ENCODE data around the gene ISG20L2. TPM values are rescaled to one million over a fixed set of nuclear protein-coding genes. Genes with fewer than 3 reads are reported as not detected.

ISG20L2 gene
- polyA plus RNA-seq, 4 donors = 44.0 to 50.0 (median 45.3) TPM

DNA sequence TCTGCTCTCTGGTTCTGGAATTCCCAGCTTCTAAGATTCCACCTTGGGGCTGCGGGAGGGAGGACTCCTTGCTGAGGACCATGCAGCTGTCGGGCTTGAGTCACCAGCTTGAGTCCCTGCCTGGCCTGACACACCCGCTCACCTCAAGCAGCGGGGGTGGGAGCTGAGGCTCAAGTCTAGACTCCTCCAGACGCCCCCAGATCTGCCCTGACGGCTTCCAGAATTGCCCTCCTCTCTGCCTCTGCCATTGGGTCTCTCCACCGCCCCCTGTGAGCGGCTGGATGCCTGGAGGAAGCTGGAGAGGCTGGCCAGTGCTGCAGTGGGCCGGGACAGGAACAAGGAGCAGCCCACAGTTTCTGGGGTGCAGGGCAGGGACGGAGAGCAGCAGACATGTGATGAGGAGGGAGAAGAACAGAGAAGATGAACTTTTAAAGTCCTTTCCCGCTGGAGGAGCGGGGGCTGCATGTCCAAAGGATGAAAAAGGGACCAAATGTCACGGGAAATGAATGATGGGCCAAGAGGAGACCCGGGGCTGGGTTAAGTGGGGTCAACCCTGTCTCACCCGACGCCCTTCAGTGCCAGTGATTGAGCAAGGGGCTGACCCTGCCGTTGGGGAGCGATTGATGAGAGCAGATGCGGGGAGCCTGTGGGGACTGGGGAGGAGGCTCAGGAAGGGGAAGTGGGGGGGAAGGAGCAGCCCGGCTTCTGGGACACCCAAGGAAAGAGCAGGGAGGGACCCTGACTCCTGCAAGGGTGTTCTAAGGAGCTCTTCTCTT, 36.7 kb downstream of the ISG20L2 start:
- DNase-seq (ENCODE audit: low read depth in 4 of 4, low spot score in 3 of 4) = no peak

DNA sequence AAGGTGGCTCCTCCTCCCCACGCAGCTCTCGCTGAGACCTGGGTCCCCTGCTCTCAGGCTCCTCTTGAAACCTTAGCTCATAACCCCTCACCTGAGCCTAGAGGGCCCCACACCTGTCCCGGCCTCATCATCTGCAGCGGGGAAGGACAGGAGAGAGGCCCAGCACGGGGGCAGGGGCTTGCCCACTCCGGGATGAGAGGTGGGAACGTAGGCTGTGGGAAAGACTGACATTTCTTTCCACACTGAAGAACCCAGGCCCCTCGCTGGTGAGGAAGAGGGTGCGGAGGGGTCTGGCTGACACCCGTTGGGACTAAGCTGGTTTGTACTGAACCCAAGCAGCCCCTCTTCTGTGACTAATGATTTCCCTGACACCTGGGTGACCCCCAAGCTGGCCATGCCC, 37.4 kb downstream of the ISG20L2 start:
- DNase-seq (ENCODE audit: low read depth in 4 of 4, low spot score in 3 of 4) = no peak

DNA sequence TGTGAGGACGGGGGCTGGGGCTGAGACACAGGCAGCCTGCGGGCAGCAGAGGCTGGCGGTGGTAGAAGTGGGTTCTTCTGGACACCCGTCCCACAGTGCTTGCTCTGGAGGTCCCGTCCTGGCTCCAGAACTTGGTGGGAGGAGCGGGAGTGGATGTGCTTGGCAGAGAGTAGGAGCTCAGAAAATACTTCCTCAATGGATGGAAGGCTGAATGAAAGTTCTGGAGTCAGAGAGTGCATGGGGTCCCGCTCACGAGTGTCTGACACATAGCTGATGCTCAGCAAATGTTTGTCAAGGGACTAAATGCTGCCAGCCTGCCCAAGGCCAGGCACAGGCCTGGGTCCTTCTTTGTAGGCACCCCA, 37.9 kb downstream of the ISG20L2 start:
- DNase-seq (ENCODE audit: low read depth in 4 of 4, low spot score in 3 of 4) = no peak

DNA sequence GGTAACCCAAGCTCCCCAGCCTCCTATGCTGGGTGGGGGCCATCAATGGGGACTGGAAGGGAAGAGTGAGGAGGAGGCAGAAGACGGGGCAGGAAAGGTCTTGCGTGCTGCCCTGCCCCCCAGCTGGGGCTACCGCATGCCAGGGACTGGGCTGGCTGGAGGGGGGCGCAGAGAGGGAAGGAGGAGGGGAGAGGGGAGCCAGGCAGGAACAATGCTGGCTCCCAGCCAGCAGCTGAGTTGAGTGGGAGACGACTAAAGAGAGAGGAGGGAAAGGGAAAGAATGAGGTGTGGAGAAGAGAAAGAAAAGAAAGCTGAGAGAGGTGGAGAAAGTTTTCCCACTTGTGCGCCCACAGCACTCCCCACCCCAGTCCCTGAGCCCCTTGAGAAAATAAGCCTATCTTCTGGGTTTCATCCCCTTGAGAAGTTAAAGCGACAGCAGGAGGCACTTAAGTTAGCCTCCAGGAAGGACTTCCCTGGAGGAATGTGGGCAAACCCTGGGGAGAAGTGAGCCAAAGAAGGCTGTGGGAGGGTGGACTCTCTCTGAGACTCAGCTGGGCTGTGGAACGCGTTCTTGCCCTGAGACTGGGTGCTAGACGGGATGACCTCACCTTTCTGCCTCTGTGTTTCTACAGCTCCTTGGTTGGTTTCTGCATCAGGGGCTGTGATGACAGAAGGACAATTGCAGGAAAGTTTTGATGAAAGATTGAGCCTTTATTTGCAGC, 38.5 kb downstream of the ISG20L2 start:
- no peak for DNase-seq (ENCODE audit: low read depth in 4 of 4, low spot score in 3 of 4)

DNA sequence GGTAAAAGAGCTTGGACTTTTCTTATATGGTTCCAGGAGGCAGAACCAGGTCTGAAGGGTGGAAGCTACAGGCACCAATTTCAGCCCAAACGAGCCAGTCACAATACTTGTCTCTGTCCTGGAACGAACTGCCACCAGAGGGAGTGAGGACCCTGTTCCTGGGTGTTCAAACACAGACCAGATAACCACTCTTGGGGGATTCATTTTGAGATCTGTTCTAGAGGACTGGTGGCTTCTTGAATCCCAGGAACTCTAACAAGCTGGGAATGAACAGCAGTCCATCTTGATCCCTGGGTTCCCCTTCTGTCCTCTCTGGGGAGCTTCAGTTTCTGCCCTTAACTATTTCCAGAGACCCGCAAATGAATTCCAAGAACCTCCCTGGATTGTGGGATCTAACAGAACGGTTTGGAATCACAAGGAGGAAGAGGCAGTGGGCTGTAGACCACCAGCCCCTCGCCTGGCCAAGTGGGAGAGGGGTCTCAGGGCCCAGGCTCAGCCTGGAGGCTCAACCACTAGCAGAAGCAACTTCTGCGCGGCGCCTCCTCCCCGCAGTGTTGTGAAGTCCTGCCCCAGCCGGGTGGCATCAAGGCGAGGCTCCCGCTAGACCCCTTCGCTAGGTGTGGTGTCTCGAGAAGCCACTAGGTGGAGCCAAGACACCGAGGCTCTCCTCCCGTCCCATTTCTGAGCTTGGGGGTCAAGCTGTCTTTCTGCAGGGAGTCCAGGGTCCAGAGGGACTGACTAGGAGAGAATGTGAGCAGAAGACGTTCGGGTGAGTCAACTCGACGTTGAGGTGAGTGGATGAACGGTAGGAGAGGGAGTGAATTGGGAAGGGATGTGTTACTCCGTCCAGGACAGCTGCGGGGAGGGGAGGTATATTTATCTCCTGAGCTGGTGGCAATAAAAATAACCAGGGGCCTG, 39.3 kb downstream of the ISG20L2 start:
- DNase-seq (ENCODE audit: low read depth in 4 of 4, low spot score in 3 of 4) = peak; percentile 78 to 86 (median 84)

DNA sequence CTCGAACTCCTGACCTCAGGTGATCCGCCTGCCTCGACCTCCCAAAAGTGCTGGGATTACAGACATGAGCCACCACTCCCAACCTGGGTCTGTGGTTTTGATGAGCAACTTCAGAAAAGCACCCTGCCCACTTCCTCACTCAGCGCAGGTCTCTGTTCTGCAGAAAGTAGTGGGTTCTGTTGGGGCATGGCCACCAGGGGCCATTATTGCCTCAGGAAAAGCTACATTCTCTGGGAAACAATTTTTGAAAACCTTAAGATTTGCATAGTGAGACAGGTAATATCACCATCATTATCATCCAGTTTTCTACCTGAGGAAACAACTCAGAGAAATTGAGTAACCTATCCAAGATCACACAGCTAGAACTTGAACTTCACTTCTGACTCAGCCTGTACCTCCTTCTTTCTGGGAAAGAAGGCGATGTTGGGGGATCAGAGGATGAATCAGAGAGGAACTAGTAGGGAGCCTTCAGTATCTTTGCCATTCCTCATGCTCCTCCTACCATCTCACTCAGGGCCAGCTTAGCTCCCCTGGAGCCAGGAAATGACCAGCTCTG, 44.3 kb downstream of the ISG20L2 start:
- DNase-seq (ENCODE audit: low read depth in 4 of 4, low spot score in 3 of 4) = no peak

DNA sequence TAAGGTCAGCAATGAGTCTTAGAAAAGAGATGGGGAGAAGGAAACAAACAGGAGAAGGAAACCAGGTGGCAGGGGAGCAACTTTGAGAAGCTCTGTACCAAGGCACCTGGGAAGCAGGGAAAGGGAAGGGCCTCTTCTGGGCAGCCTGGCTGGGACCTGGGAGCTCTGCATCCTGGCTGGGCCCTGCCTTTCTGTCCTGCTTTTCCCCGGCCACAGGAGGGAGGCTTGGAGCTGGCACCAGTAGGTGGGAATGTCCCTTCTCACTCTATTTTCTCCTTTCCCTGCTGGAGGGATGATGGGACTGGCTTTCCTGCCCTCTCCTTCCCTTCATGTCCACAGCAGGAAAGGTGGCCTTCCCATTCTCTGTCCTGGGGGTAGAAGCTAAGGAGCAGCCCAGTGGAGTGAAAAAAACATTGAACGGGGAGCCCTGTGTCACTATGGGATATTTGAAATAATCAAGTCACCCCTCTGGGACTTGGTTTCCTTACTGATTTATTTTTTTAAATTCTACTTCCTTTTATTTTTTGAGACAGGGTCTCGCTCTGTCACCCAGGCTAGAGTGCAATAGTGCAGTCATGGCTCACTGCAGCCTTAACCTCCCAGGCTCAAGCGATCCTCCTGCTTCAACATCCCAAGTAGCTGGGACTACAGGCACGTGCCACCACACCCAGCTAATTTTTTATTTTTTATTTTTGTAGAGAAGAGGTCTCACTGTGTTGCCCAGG, 46.2 kb downstream of the ISG20L2 start:
- DNase-seq (ENCODE audit: low read depth in 4 of 4, low spot score in 3 of 4) = no peak

DNA sequence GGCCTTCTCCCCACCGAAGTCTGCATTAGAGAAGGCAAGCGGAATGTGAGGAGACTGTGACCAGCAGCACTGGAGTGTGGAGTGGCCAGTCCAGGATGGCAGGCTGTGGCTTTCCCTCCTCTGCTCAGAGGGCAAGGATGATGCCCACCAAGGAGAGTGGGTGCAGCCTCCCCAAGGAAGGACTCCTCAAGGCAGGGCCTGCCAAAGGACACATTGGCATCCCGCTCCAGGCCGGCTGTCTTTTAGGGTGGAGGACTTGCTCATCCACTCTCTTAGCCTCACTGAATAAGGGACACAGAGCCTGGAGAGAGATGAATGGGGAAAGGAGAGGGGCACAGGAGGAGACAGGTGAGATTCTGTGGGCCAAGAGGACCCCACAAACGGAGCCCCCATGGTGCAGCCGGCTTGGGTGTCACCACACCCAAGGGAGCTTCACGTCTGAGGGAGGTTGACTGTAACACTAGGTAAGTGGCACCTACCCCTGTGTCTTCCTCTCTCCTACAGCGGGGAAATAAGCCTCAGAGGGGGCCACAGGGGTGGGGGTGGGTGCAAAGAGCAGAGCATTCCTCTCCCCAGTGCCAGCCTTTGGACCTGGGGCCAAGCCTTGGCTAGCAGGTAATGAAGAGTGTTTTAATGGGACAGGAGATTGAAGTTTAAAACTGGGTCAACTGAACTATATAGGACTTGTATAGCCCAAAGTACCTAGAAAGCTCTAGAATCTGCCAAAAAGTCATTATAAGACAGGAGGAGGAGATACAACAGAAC, 47.2 kb downstream of the ISG20L2 start:
- DNase-seq (ENCODE audit: low read depth in 4 of 4, low spot score in 3 of 4) = no peak

DNA sequence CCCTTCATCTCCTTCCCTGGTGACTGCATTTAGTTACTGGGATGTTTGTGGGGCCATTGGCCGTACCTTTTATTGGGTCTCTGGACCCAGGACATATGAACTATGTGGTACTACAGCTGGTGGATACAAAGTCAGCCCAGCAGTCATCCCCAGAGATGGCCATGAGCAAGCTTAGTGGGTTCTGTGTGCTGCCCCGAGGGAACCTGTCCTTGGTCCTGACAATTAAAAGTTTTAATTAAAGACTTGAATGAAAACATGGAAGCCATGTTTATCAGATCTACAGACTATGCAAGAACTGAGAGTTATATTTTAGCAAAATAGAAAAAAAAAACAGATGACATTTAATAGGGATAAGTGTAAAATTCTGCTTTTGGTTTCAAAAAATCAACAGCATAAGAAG, 48.5 kb downstream of the ISG20L2 start:
- DNase-seq (ENCODE audit: low read depth in 4 of 4, low spot score in 3 of 4) = no peak

DNA sequence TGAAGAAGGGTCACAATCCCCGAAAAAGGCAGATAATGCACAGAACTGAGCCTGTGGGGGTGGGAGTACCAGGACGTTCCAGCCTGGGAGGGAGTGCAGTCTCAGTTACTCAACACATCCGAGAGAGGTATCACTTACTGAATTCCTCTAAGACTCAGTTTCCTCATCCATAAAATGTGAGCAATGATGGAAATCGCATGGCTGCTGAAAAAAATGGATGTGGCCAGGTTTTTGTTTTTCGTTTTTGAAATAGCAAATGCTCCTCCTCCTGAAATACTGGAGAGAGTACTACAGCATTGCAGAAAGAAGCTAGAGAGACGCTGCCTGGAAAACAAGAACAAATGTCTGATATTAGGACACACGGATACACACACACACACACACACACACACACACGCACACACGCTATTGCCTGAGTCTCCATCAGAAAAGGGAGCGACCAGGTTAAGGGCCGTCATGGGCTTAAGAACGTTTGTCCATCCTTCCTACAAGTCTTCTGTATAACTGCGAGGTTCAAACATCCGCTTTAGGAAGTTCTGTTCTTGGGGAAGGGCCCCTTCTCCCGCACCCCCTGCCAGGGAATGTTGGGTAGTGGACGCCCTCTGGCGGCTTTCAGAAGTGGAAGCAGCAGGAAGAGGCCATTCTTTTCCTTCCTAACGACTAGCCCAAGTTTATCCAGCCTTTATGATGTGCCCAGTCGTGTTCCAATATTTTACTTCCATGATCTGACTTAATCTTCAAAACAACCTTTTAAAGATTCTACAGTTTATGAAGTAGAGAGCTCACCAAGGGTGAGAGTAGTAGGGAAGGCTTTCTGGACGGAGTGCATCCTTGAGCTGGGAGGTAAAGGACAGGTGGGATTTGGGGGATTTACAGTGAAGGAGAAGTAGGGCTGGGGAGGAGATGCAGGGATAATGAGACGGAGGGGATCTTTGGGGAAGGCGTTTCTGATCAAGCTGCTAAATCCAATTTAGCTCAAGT, 50.7 kb downstream of the ISG20L2 start:
- no peak for DNase-seq (ENCODE audit: low read depth in 4 of 4, low spot score in 3 of 4)

DNA sequence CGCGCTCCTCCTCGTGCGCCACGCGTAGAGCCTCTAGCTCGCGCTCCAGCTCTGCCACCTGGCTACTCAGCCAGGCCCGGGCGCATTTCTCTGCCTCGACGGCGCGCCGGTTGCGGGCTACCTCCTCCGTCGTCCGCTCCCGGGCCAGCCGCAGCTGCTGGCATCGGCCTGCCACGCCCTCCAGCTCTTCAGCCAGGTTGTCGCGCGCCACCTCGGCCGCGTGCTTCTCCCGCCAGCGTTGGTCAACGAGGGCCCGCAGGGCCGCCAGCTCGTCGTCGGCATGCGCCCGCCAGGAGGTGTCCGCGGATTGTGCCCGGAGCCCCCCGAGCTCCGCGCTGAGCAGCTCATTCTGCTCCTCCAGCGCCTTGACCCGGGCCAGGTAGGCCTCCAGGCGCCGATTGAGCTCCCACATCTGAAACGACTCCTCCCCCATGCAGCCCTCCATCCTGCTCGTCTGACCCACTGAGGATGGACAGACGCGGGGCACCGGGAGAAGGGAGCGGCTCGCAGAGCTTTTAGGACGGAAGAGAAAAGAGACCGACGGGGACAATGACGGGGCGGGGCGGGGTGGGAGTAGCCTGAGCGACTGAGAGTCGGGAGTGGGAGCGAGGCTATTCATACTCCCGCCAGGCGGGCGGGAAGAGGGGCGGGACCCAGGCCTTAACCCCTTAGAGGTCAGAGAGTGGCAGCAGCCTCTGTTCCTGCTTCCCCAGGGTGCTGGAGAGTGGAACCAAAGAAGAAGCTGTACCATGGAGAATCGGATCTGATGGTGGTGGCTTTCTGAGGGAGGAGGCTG, 51.5 kb downstream of the ISG20L2 start, which contains the start of gene NES:
Gene NES, minus strand, starts transcription at position 588 of the 796 bp plus-strand sequence. Its CDS starts 143 bp downstream, at position 445.
- DNase-seq (ENCODE audit: low read depth in 4 of 4, low spot score in 3 of 4) = no peak

DNA sequence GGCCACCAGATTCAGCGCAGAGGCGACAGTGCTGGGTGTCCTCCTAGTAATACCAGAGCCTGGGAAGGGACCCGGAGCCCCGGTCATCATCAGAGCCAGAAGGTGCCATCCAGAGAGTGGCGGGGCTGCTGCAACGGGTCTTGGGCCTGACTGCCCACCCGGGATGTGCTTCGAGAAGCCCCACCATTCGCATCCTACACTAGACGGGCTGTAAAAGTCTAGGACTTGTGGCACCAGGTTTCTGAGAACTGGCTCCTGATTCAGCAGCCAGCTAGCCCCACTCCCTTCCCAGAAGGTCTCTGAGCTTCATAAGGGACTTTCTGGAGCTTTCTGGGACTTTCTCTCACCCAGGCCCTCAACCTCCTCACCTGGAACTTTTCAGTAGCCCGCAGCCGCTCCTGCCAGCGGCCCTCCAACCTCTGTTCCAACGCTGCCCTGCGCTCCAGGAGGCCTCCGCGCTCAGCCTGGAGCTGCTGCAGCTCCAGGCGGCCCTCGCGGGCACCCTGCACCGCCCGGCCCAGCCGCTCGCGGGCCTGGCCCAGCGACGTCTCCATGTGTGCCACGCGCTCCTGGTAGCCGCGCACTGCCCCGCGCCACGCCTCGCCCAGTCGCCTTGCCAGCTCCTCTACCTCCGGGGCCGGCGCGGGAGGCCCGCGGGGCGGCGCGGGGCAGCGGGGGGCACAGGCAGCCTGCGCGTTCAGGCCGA, 52.3 kb downstream of the ISG20L2 start:
- DNase-seq (ENCODE audit: low read depth in 4 of 4, low spot score in 3 of 4) = no peak

DNA sequence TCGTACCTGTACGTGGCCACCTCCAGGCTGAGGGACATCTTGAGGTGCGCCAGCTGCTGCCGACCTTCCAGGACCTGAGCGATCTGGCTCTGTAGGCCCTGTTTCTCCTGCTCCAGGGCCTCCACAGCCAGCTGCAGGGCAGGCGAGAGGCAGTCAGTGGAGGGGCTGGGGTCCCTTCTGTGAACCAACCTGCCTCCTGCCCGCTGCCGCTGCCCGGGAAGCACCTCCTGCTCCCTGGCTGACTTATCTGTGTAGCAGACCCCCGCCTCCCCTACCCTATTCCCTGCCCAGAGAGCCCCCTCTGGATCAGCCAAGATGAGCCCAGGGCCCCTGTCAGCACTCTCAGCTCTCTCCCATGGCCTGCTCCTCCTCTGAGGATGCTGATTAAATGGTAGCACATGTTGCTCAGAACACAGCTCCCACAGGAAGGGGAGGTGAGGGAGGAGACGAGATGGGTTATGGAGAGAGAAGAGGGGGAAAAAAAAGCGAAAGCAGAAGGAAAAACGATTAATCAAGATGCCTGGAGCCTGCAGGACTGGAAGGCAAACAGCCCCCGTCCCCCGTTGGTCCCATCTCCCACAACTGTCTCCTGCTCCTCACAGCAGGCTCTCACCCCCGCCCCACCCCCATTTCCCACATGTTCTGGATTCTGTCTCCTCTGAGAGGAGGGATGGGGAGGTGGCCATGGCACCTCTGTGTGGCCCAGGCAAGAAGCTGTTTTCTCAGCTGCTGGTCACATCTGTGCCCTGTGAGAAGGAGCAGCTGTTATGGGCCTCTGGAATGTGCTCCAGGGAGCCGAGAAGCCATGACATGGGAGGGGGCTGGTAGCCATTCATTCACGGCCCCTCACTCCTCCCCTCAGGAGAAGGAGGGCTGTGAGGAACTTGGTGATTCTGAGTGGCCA, 53.1 kb downstream of the ISG20L2 start:
- no peak for DNase-seq (ENCODE audit: low read depth in 4 of 4, low spot score in 3 of 4)

DNA sequence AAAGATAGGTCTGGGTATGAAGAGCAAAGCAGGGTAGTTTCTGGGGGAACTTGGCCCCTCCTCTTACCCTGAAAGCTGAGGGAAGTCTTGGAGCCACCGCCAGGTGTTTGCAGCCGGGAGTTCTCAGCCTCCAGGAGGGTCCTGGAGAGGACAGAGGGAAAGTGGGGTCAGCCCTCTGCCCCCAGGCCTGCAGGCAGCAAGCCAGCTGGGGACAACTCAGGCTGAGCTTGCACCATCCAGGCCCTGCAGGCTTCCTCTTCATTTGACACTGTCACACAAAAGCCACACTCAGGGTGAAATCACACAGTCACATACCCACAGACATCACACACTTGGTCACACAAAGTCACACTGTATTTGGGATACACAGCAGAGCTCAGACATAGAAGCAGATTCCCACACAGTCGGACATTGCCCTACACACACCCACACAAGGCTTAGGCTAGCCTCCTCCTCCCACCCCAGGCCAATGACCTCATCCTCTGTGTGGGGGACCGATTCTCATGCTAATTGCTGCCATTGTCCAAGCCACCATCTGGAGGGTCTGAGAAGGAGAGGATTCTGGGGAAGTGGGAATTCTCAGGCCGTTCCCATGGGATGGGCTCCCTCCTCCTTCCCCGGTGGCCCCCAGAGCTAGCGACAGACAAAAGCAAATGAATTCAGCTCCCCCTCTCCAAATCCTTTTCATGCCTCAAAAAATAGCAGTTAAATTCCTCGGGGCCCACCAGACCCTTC, 55.0 kb downstream of the ISG20L2 start:
- no peak for DNase-seq (ENCODE audit: low read depth in 4 of 4, low spot score in 3 of 4)

Data from right renal pelvis (tissue), 4 donors.